HL-60 (cell line): ENCODE results near the gene FAM53A.
A peak's percentile ranks its signal among the peaks of the same experiment; 100 is the strongest.

Source experiments
- DNase-seq, 2 experiments: peaks; one replicate each; pipeline ENCODE4 v3.0.0-alpha.2; 2010 to 2020; ENCODE audit warnings: low read depth in 1 of 2, low spot score in 1 of 2
- H3K27ac ChIP-seq: fragments of 250-450 bp; sonication (Bioruptor Pico); replicated peaks from 2 replicates; pipeline ENCODE4 v1.5.1; 2020; ENCODE audit warnings: mild to moderate bottlenecking, moderate library complexity
- H3K27me3 ChIP-seq: fragments of 250-450 bp; sonication (Bioruptor Pico); 2 replicates; pipeline ENCODE4 v1.5.1; 2021; ENCODE audit warnings: mild to moderate bottlenecking, moderate library complexity; ENCODE audit not compliant: insufficient read depth, poor library complexity, severe bottlenecking
- H3K4me3 ChIP-seq: replicated peaks from 2 replicates; pipeline ENCODE4 v1.5.1; 2011; ENCODE audit warnings: mild to moderate bottlenecking, control low read depth, low read length; ENCODE audit not compliant: insufficient read depth
- GABPA ChIP-seq: IDR thresholded peaks from 2 replicates; pipeline ENCODE4 v1.6.1; 2012; ENCODE audit warnings: low read depth
- POLR2AphosphoS5 ChIP-seq: IDR thresholded peaks from 2 replicates; pipeline ENCODE4 v1.6.1; 2012; ENCODE audit warnings: low read depth
- REST ChIP-seq: IDR thresholded peaks from 2 replicates; pipeline ENCODE4 v1.6.1; 2012; ENCODE audit warnings: low read depth; ENCODE audit not compliant: insufficient replicate concordance
- SPI1 ChIP-seq: IDR thresholded peaks from 2 replicates; pipeline ENCODE4 v1.6.1; 2012; ENCODE audit warnings: low read depth, mild to moderate bottlenecking, borderline replicate concordance
- TF ChIP-seq, protein P1 (sequence below): IDR thresholded peaks from one replicate; pipeline ENCODE4 v1.5.1; 2011; ENCODE audit warnings: low read length, control low read depth, inconsistent platforms; ENCODE audit not compliant: insufficient read depth

The FAM53A gene

GRCh38 chr4:1728061-1728980 is 44.2 kb upstream of the FAM53A start:
- no peak for DNase-seq
- H3K27me3 ChIP-seq: no peaks in the 10 kb centered on the region
- H3K4me3 ChIP-seq: no peak overlapping the region
- H3K27ac ChIP-seq: peak overlapping the region; percentile 69
- TF ChIP-seq SPI1: no peak
- TF ChIP-seq POLR2AphosphoS5: 0 out of 2 replicates have a peak, but pooled peaks have one; percentile 2

DNA sequence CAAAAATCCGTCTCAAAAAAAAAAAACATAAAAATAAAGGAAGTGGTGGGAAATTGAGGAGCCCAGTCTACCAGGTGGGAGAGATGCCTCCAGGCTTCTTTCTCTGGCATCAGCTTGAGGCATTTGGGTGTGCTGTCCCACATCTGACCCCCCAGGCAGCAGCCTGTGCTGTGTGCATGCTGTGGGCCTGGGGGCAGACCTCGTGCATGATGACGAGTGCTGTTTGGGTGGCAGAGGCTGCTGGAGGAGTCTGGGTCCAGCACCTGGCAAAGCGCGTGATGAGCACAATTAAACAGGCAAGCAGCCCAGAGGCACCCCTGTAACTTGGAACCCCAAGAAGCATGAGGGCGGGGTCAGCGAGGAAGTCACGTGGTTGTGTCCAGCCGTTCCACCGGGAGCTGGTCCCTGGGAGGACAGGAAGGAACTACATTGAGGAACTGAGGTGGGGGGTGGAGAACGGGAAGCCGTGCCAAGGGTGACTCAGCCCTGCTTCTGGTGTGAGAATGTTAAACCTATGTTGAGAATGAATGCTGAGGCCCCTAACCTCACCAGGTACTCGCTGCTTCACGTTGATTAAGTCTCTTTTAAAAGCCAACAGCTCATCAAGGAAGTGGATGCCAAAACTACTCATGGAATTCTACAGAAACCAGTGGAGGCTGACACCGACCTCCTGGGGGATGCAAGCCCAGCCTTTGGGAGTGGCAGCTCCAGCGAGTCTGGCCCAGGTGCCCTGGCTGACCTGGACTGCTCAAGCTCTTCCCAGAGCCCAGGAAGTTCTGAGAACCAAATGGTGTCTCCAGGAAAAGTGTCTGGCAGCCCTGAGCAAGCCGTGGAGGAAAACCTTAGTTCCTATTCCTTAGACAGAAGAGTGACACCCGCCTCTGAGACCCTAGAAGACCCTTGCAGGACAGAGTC is 43.3 kb upstream of the FAM53A start:
- no peaks in the 10 kb centered on the region for H3K27me3 ChIP-seq
- peak overlapping the region; percentile 7; the same call in 1 of the 2 replicates for H3K4me3 ChIP-seq
- TF ChIP-seq REST: no peak
- TF ChIP-seq SPI1: peak; percentile 82
- TF ChIP-seq POLR2AphosphoS5: peak; percentile 52
- peak; percentile 55 for TF ChIP-seq GABPA
- DNase-seq: peak; percentile 88 to 93
- H3K27ac ChIP-seq: peak overlapping the region; percentile 69

- peak in 1 of 2 experiments; percentile 91 for DNase-seq
- Histone ChIP-seq H3K27ac (peak overlapping the region; percentile 69), H3K27me3 (no peaks in the 10 kb centered on the region), H3K4me3 (no peak overlapping the region)
- TF ChIP-seq POLR2AphosphoS5 (peak; percentile 44; the same call in 1 of the 2 replicates), GABPA (no peak)
- TF ChIP-seq, protein P1, sequence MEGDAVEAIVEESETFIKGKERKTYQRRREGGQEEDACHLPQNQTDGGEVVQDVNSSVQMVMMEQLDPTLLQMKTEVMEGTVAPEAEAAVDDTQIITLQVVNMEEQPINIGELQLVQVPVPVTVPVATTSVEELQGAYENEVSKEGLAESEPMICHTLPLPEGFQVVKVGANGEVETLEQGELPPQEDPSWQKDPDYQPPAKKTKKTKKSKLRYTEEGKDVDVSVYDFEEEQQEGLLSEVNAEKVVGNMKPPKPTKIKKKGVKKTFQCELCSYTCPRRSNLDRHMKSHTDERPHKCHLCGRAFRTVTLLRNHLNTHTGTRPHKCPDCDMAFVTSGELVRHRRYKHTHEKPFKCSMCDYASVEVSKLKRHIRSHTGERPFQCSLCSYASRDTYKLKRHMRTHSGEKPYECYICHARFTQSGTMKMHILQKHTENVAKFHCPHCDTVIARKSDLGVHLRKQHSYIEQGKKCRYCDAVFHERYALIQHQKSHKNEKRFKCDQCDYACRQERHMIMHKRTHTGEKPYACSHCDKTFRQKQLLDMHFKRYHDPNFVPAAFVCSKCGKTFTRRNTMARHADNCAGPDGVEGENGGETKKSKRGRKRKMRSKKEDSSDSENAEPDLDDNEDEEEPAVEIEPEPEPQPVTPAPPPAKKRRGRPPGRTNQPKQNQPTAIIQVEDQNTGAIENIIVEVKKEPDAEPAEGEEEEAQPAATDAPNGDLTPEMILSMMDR: peak; percentile 99
These were observed 42.2 kb upstream of the FAM53A start for GRCh38 chr4:1726146-1726934.

DNA sequence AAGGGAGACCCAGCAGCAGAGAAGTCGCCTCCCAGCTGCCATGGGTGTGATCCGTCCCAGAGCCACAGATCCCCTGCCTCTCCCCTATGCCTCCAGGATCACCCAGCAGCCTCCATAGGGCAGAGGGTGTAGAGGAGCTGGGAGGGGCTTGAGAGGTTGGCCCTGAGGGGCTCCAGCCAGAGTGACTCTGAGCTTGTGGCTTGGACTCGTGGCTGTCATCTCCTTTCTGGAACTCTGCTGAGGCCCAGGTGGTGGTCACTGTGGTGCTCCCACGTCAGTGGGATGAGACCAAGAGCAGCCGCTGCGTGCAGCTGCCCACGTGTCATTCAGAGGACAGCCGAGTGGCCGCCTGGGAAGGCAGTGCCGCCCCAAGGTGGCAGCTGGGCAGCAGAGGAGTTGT is 41.4 kb upstream of the FAM53A start:
- H3K27me3 ChIP-seq: no peaks in the 10 kb centered on the region
- no peak for DNase-seq
- no peak overlapping the region; the same call in 1 of the 2 replicates for H3K27ac ChIP-seq
- H3K4me3 ChIP-seq: no peak overlapping the region
- no peak for TF ChIP-seq REST
- no peak for TF ChIP-seq GABPA
- TF ChIP-seq, protein P1: no peak
- TF ChIP-seq SPI1: no peak
- TF ChIP-seq POLR2AphosphoS5: no peak
